Bone marrow (tissue), 2 donors: ENCODE results near the gene AFF3.

Source experiments
- DNase-seq, 2 donors: peaks; one replicate each; lab custom pipeline; 2025; lab: John Stamatoyannopoulos, UW

Gene AFF3

GRCh38 chr2:100071335-100072043, 70.9 kb downstream of the AFF3 start:
- DNase-seq, result no peak

GRCh38 chr2:100070078-100070477, 72.3 kb downstream of the AFF3 start:
- no peak for DNase-seq

GRCh38 chr2:100068395-100068794, 74.0 kb downstream of the AFF3 start:
- DNase-seq, result no peak

- DNase-seq, result no peak
These were observed 74.6 kb downstream of the AFF3 start for GRCh38 chr2:100067784-100068183.

- DNase-seq, result no peak
These were observed 75.5 kb downstream of the AFF3 start for GRCh38 chr2:100066856-100067255.

GRCh38 chr2:100066246-100066645, 76.1 kb downstream of the AFF3 start:
- DNase-seq, result no peak

GRCh38 chr2:100064592-100065428, 77.6 kb downstream of the AFF3 start:
- no peak for DNase-seq

GRCh38 chr2:100064165-100064564, 78.2 kb downstream of the AFF3 start:
- no peak for DNase-seq

GRCh38 chr2:100063459-100063953, 78.9 kb downstream of the AFF3 start:
- no peak for DNase-seq

GRCh38 chr2:100062336-100062735, 80.1 kb downstream of the AFF3 start:
- no peak for DNase-seq

- DNase-seq, result no peak
These were observed 81.5 kb downstream of the AFF3 start for GRCh38 chr2:100060875-100061274.

GRCh38 chr2:100059638-100060037, 82.8 kb downstream of the AFF3 start:
- no peak for DNase-seq

- no peak for DNase-seq
These were observed 84.5 kb downstream of the AFF3 start for GRCh38 chr2:100057901-100058261.

- no peak for DNase-seq
These were observed 88.0 kb downstream of the AFF3 start for GRCh38 chr2:100054426-100054825.

GRCh38 chr2:100053087-100053885, 89.1 kb downstream of the AFF3 start:
- DNase-seq, result no peak

GRCh38 chr2:100052650-100053049, 89.7 kb downstream of the AFF3 start:
- DNase-seq, result no peak

- DNase-seq, result no peak
These were observed 91.1 kb downstream of the AFF3 start for GRCh38 chr2:100051253-100051652.

- no peak for DNase-seq
These were observed 91.7 kb downstream of the AFF3 start for GRCh38 chr2:100050685-100051084.

GRCh38 chr2:100046961-100047947, 95.1 kb downstream of the AFF3 start:
- no peak for DNase-seq

- no peak for DNase-seq
These were observed 97.4 kb downstream of the AFF3 start for GRCh38 chr2:100045000-100045399.

- DNase-seq, result no peak
These were observed 98.5 kb downstream of the AFF3 start for GRCh38 chr2:100043891-100044255.
